Duodenal mucosa (tissue), 2 donors: ENCODE data around the gene NBEAL2.
"Not testable (repeated sequence)": the region's sequence is repeated elsewhere in the genome, so short reads cannot be mapped to it uniquely, and the experiment has no call there.

ENCODE experiments used
- H3K27ac ChIP-seq: one replicate; pipeline ENCODE4 v1.7.0; 2013; ENCODE audit warnings: low read depth, low read length
- H3K27me3 ChIP-seq, 2 donors: one replicate each; pipeline ENCODE4 v1.7.0; 2013; ENCODE audit warnings: low read length in 2 of 2, control low read depth in 1 of 2; ENCODE audit not compliant: insufficient read depth in 2 of 2, control insufficient read depth in 1 of 2
- H3K36me3 ChIP-seq, 2 donors: one replicate each; pipeline ENCODE4 v1.7.0; 2013; ENCODE audit warnings: low read length in 2 of 2, control low read depth in 1 of 2; ENCODE audit not compliant: insufficient read depth in 2 of 2, control insufficient read depth in 1 of 2
- H3K4me1 ChIP-seq, 2 donors: one replicate each; pipeline ENCODE4 v1.7.0; 2013; ENCODE audit warnings: low read length in 2 of 2, control low read depth in 1 of 2; ENCODE audit not compliant: insufficient read depth in 2 of 2, control insufficient read depth in 1 of 2
- H3K4me3 ChIP-seq, 2 donors: one replicate each; pipeline ENCODE4 v1.7.0; 2013; ENCODE audit warnings: low read length in 2 of 2, low read depth in 1 of 2
- H3K9ac ChIP-seq, 2 donors: one replicate each; pipeline ENCODE4 v1.7.0; 2013; ENCODE audit warnings: low read length in 2 of 2, low read depth in 1 of 2
- H3K9me3 ChIP-seq, 2 donors: one replicate each; pipeline ENCODE4 v1.7.0; 2013; ENCODE audit warnings: low read length in 2 of 2, control low read depth in 1 of 2; ENCODE audit not compliant: control insufficient read depth in 1 of 2

NBEAL2 gene

GRCh38 chr3:46960835-46961234 lies 18.6 kb upstream of the NBEAL2 start:
- Histone ChIP-seq H3K27me3 (no peaks in the 10 kb centered on the region), H3K36me3 (peaks cover 3 to 12% of the 10 kb centered on the region in 2 donors), H3K4me3 (no peak overlapping the region), H3K9me3 (no peaks in the 10 kb centered on the region), H3K27ac (no peak overlapping the region), H3K4me1 (peaks cover 67 to 68% of the 10 kb centered on the region in 2 donors), H3K9ac (no peak overlapping the region)

- no peak overlapping the region for H3K27ac ChIP-seq
- H3K27me3 ChIP-seq = no peaks in the 10 kb centered on the region
- no peak overlapping the region for H3K9ac ChIP-seq
- no peak overlapping the region for H3K4me3 ChIP-seq
- H3K4me1 ChIP-seq = peaks cover 63 to 66% of the 10 kb centered on the region in 2 donors
- no peaks in the 10 kb centered on the region for H3K9me3 ChIP-seq
- H3K36me3 ChIP-seq = peaks cover 3 to 12% of the 10 kb centered on the region in 2 donors
Measured at GRCh38 chr3:46962427-46962826, 17.0 kb upstream of the NBEAL2 start.

- Histone ChIP-seq H3K27ac (no peak overlapping the region), H3K9me3 (no peaks in the 10 kb centered on the region), H3K36me3 (peaks cover 3 to 13% of the 10 kb centered on the region in 2 donors), H3K4me1 (peaks cover 63 to 66% of the 10 kb centered on the region in 2 donors), H3K27me3 (no peaks in the 10 kb centered on the region), H3K4me3 (no peak overlapping the region), H3K9ac (no peak overlapping the region)
Measured at GRCh38 chr3:46962990-46963389, 16.5 kb upstream of the NBEAL2 start.

GRCh38 chr3:46964038-46964590 lies 15.4 kb upstream of the NBEAL2 start:
- H3K4me1 ChIP-seq = peaks cover 63 to 66% of the 10 kb centered on the region in 2 donors
- H3K27me3 ChIP-seq, H3K4me3 ChIP-seq, H3K9ac ChIP-seq, H3K27ac ChIP-seq, H3K9me3 ChIP-seq: not testable (repeated sequence)
- H3K36me3 ChIP-seq = peaks cover 3 to 16% of the 10 kb centered on the region in 2 donors

GRCh38 chr3:46965151-46965550 lies 14.3 kb upstream of the NBEAL2 start:
- Histone ChIP-seq H3K27me3 (no peaks in the 10 kb centered on the region), H3K9ac (no peak overlapping the region), H3K9me3 (no peaks in the 10 kb centered on the region), H3K36me3 (peaks cover 3 to 20% of the 10 kb centered on the region in 2 donors), H3K4me1 (peaks cover 62 to 63% of the 10 kb centered on the region in 2 donors), H3K4me3 (no peak overlapping the region), H3K27ac (no peak overlapping the region)

- Histone ChIP-seq H3K36me3 (peaks cover 3 to 20% of the 10 kb centered on the region in 2 donors), H3K9me3 (no peaks in the 10 kb centered on the region), H3K4me3 (no peak overlapping the region), H3K27me3 (no peaks in the 10 kb centered on the region), H3K27ac (no peak overlapping the region), H3K9ac (no peak overlapping the region), H3K4me1 (peaks cover 62 to 63% of the 10 kb centered on the region in 2 donors)
Measured at GRCh38 chr3:46966811-46967210, 12.7 kb upstream of the NBEAL2 start.

GRCh38 chr3:46968783-46969428 lies 10.6 kb upstream of the NBEAL2 start:
- Histone ChIP-seq H3K9me3 (no peaks in the 10 kb centered on the region), H3K27me3 (no peaks in the 10 kb centered on the region), H3K4me1 (peaks cover 67 to 68% of the 10 kb centered on the region in 2 donors), H3K27ac (no peak overlapping the region), H3K9ac (peak overlapping the region in 1 of 2 donors; percentile 18), H3K4me3 (no peak overlapping the region), H3K36me3 (peaks cover 0 to 14% of the 10 kb centered on the region in 2 donors)

- Histone ChIP-seq H3K9ac (no peak overlapping the region), H3K36me3 (peaks cover 0 to 10% of the 10 kb centered on the region in 2 donors), H3K4me3 (peak overlapping the region; percentile 0 to 19), H3K4me1 (peaks cover 72 to 76% of the 10 kb centered on the region in 2 donors), H3K27me3 (no peaks in the 10 kb centered on the region), H3K27ac (peak overlapping the region; percentile 30), H3K9me3 (no peaks in the 10 kb centered on the region)
Measured at GRCh38 chr3:46970391-46971091, 8.9 kb upstream of the NBEAL2 start.

- Histone ChIP-seq H3K36me3 (peaks cover 0 to 8% of the 10 kb centered on the region in 2 donors), H3K4me1 (peaks cover 68 to 71% of the 10 kb centered on the region in 2 donors), H3K27ac (no peak overlapping the region), H3K9ac (no peak overlapping the region), H3K4me3 (peak overlapping the region; percentile 0 to 19), H3K9me3 (no peaks in the 10 kb centered on the region), H3K27me3 (no peaks in the 10 kb centered on the region)
Measured at GRCh38 chr3:46971151-46971550, 8.3 kb upstream of the NBEAL2 start.

- Histone ChIP-seq H3K9ac (no peak overlapping the region), H3K9me3 (no peaks in the 10 kb centered on the region), H3K27me3 (no peaks in the 10 kb centered on the region), H3K36me3 (peaks cover 0 to 8% of the 10 kb centered on the region in 2 donors), H3K4me3 (peak overlapping the region in 1 of 2 donors; percentile 19), H3K27ac (no peak overlapping the region), H3K4me1 (peaks cover 64 to 67% of the 10 kb centered on the region in 2 donors)
Measured at GRCh38 chr3:46971742-46972141, 7.7 kb upstream of the NBEAL2 start.
